SH-SY5Y (cell line): ENCODE data around the gene NHS.

Experiments used
- GATA2 ChIP-seq: IDR thresholded peaks from 2 replicates; pipeline ENCODE4 v1.6.1; 2011; ENCODE audit warnings: mild to moderate bottlenecking, low read depth, low read length
- GATA3 ChIP-seq: IDR thresholded peaks from 2 replicates; pipeline ENCODE4 v1.6.1; 2011; ENCODE audit warnings: low read depth, mild to moderate bottlenecking, low read length, moderate library complexity

DNA sequence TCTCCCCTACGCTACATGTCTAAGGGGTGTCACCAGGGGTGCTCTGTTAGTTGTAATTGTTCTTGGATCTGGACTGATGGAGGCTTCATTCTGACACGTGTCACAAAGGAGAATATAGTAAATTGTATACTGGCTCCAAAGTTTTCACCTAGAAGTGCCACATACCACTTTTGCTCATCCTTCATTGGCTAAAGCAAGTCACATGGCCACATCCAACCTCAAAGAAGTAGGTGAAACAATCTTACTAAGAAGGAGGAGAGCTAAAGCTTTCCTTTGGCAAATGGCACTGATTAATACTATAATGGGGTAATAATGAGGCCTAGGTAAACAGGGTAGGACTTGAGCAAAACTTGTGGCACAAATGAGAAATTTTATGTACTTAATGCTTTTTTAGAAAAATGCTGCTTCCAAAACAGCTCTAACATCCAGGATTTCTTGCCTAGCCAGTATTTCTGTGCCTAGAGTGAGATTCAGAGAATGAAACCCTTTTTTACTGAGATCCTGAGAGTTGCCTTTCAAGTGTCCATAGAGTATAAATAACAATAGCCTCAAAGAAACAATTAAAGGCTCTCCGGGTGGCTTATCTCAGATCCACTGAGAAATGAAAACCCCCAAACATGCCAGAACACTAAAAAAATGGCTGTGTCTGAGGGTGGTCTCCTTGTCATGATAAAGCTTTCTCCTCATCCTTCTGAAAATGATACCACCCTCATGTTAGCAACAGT, 34.7 kb downstream of the NHS start:
- TF ChIP-seq GATA2 (no peak), GATA3 (no peak)
